ENCODE data around the gene LTB4R2.

The LTB4R2 gene

DNA sequence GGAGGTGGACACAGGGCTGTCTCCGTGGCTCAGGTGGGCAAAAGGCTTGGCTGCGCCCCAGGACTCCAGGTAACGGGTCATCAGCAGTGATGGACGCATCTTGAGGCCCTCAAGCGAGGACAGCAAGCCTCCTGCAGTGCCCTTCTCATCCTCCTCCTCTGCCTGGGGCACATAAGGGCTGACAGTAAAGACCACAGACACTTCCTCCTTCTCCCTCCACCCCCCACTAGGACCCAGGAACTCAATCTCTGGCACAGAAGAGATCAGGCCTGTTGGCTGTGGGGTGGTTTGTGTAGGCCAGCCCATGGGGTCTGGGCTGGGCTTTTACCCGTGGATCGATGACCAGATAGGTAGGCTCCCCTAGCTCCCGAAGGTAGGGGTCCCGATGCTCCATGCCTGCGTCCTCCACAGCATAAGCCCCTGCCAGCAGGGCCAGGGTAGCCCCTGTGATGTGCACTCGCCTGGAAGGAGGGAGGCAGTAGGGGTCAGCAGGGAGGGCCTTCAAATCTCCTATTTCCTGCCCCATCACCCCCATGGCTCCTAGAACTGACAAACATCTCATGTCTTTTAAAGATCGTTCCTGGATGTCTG is 19.2 kb downstream of the LTB4R2 start:
- H3K4me3 ChIP-seq (ENCODE audit: low read length): no peak overlapping the region
- no peak for TF ChIP-seq ZNF274 (IDR thresholded peaks at IDR 0.05; ENCODE audit: low read depth, low read length)

DNA sequence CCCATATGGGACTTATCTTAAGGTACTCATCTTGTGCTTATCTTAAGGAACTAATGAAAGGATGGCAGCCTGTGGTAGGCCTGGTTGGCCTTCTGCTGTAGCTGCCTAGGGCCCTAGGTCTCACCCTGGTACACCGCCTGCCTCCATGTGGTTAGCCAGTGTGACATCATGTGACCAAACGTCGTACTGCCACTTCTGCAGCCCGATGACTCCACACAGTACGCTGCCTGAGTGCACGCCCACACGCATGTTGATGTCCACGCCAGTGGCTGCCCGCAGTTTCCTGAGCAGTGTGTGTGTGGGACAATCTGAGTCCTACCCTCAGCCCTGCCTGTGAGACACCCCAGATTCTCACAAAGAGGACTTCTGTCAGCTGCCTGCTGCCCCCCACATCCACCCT is 19.8 kb downstream of the LTB4R2 start:
- TF ChIP-seq ZNF274 (IDR thresholded peaks at IDR 0.05; ENCODE audit: low read depth, low read length): no peak
- H3K4me3 ChIP-seq (ENCODE audit: low read length): no peak overlapping the region

GRCh38 chr14:24330973-24331674 is 21.2 kb downstream of the LTB4R2 start:
- no peak overlapping the region for H3K4me3 ChIP-seq (ENCODE audit: low read length)
- no peak for TF ChIP-seq ZNF274 (IDR thresholded peaks at IDR 0.05; ENCODE audit: low read depth, low read length)

DNA sequence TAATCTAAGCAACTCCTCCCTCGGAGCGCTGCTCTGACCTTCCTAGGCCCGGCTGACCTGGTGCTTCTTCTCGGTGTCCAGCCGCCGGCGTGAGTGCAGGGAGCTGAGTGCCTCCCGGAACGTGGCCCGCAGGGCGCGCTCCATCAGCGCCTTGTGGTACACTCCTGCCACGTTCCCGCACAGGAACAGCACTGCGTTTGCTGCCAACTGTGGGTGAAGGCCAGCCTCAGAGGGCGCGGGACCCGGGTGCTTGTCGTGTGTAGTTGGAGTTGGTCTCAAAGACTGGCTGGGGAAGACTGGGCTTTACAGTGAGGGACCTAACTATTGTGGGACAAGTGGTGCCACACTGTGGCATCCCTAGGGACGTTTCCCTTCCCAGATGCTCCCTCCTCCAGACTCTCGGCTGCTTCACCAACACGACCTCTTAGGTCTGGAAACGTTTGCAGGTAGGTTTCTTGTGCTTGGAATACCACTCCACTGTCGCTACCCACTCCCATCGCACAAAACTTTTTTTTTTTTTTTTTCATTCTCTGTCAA is 21.9 kb downstream of the LTB4R2 start:
- no peak for TF ChIP-seq ZNF274 (IDR thresholded peaks at IDR 0.05; ENCODE audit: low read depth, low read length)
- H3K4me3 ChIP-seq (ENCODE audit: low read length): no peak overlapping the region

DNA sequence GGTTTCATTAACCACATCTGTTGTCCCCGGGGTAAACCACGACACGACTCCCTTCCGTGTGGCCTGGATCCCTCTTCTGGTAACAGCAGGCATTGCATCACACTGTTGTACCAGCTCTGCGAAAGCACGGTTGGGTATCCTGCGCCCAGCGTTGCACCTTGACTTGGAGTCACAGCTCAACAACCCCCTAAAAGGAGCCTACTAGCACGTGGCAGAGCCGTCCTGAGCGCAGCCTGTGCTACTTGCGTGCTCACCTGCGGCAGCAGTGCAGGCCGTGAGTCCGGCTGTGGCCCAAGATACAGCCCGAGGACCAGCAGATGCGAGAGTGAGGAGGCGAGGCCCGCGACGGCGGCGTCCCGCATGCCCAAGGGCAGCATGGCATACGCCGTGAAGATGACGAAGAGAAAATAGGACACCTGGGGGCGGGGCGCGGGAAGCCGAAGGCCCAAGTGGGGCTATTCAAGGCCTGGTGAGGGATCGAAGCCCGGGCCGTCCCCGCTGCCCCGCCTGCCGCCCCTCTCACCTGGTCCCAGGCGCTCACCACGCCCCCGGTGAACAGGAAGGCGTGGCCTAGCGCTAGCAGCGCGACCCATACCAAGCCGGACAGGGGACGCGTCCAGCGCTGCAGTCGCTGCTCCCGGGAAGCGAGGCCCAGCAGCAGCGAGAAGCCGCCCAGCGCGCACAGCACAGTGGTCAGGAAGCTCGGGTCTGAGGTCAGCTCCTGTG is 22.5 kb downstream of the LTB4R2 start:
- H3K4me3 ChIP-seq (ENCODE audit: low read length): no peak overlapping the region
- TF ChIP-seq ZNF274 (IDR thresholded peaks at IDR 0.05; ENCODE audit: low read depth, low read length): no peak

- no peak for TF ChIP-seq ZNF274 (IDR thresholded peaks at IDR 0.05; ENCODE audit: low read depth, low read length)
- no peak within 1 kb of the TSS; the same call in 1 of the 2 replicates for H3K4me3 ChIP-seq (ENCODE audit: low read length)
Observed at GRCh38 chr14:24334431-24335291, 24.7 kb downstream of the LTB4R2 start, which contains the start of gene ADCY4. ADCY4 (minus strand) TSS chr14:24335071; CDS start chr14:24334652, 419 bp downstream.

- H3K4me3 ChIP-seq (ENCODE audit: low read length): no peak overlapping the region
- TF ChIP-seq ZNF274 (IDR thresholded peaks at IDR 0.05; ENCODE audit: low read depth, low read length): no peak
Observed at GRCh38 chr14:24335461-24336171, 25.7 kb downstream of the LTB4R2 start.

GRCh38 chr14:24337144-24337823 is 27.3 kb downstream of the LTB4R2 start:
- H3K4me3 ChIP-seq (ENCODE audit: low read length): no peak overlapping the region
- no peak for TF ChIP-seq ZNF274 (IDR thresholded peaks at IDR 0.05; ENCODE audit: low read depth, low read length)

GRCh38 chr14:24337824-24338175 is 27.9 kb downstream of the LTB4R2 start:
- no peak overlapping the region for H3K4me3 ChIP-seq (ENCODE audit: low read length)
- TF ChIP-seq ZNF274 (IDR thresholded peaks at IDR 0.05; ENCODE audit: low read depth, low read length): no peak

DNA sequence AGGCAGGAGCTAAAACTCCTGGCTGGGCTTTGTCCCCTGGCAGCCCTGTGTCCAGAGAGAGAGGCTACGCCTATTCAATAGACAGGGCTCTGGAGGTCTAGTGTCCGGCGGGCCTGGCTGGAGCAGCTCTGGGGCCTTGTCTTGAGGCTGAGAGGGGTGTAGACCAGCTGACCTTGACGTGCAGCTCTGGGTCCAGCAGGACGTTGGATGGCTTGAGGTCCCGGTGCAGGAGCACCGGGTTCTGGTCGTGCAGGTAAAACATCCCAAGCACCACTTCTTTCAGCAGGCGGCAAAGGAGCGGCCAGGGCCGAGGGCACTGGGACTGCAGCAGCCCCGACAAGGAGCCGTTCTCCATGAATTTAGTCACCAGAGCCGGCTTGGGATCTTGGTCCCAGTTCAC is 28.9 kb downstream of the LTB4R2 start:
- peak overlapping the region; percentile 75; the same call in 1 of the 2 replicates for H3K4me3 ChIP-seq (ENCODE audit: low read length)

GRCh38 chr14:24339284-24340151 is 29.6 kb downstream of the LTB4R2 start, which contains the start of gene RIPK3:
RIPK3 (minus strand) TSS chr14:24339991; CDS start chr14:24339826, 165 bp downstream.
- TF ChIP-seq ZNF274 (IDR thresholded peaks at IDR 0.05; ENCODE audit: low read depth, low read length): no peak
- peak within 1 kb of the TSS; percentile 75; the same call in 1 of the 2 replicates for H3K4me3 ChIP-seq (ENCODE audit: low read length)

More for the DNA sequence above, 28.9 kb downstream of the LTB4R2 start:
- TF ChIP-seq ZNF274 (IDR thresholded peaks at IDR 0.05; ENCODE audit: low read depth, low read length): no peak

GRCh38 chr14:24340606-24341005 is 30.7 kb downstream of the LTB4R2 start:
- TF ChIP-seq ZNF274 (IDR thresholded peaks at IDR 0.05; ENCODE audit: low read depth, low read length): no peak
- H3K4me3 ChIP-seq (ENCODE audit: low read length): no peak overlapping the region
